Brain microvascular endothelial cell (primary cell): ENCODE results near the gene LMNA.

Experiments used
- DNase-seq: peaks from one replicate; pipeline ENCODE4 v3.0.0-alpha.2; 2020
- H3K27ac ChIP-seq: fragments of 250-450 bp; sonication (Bioruptor Pico); 2 replicates; pipeline ENCODE4 v1.5.1; 2020; ENCODE audit warnings: mild to moderate bottlenecking, moderate library complexity
- H3K27me3 ChIP-seq: fragments of 250-450 bp; sonication (Bioruptor Pico); replicated peaks from 2 replicates; pipeline ENCODE4 v1.5.1; 2020; ENCODE audit warnings: mild to moderate bottlenecking
- H3K36me3 ChIP-seq: fragments of 250-450 bp; sonication (Bioruptor Pico); replicated peaks from 2 replicates; pipeline ENCODE4 v1.5.1; 2020; ENCODE audit warnings: mild to moderate bottlenecking
- H3K4me3 ChIP-seq: 2 replicates; pipeline ENCODE4 v1.5.1; 2011; ENCODE audit warnings: low read depth, mild to moderate bottlenecking, control low read depth, low read length, moderate library complexity
- in situ Hi-C: cut with HindIII; loops from 2 replicates; pipeline ENCODE4 v1.10.0; 2017; ENCODE audit warnings: low sequenced_read_pairs, low pct_ligation_motif_present
- TF ChIP-seq, protein P1 (sequence below): IDR thresholded peaks from 2 replicates; pipeline ENCODE4 v1.5.1; 2011; ENCODE audit warnings: low read depth, mild to moderate bottlenecking, moderate library complexity, low read length, control low read depth, inconsistent platforms; ENCODE audit errors: missing control alignments

Gene LMNA

DNA sequence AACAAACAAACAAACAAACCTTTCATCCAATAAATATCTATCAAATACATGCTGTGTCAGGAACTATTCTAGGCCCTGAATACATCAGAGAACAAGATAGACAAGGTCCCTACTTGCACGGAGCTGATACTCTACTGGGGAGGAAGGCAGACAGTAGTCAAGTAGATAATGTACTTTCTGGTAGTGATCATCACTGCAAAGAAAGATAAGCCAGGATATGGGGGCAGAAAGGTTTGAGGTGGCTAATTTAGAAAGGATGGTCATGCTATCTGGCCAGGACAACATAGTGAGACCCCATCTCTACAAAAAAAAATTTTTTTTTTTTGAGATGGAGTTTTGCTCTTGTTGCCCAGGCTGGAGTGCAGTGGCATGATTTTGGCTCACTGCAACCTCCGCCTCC, 22.9 kb upstream of the LMNA start:
- Histone ChIP-seq H3K4me3 (no peak overlapping the region), H3K27ac (no peak overlapping the region), H3K36me3 (no peaks in the 10 kb centered on the region), H3K27me3 (no peaks in the 10 kb centered on the region)
- TF ChIP-seq, protein P1, sequence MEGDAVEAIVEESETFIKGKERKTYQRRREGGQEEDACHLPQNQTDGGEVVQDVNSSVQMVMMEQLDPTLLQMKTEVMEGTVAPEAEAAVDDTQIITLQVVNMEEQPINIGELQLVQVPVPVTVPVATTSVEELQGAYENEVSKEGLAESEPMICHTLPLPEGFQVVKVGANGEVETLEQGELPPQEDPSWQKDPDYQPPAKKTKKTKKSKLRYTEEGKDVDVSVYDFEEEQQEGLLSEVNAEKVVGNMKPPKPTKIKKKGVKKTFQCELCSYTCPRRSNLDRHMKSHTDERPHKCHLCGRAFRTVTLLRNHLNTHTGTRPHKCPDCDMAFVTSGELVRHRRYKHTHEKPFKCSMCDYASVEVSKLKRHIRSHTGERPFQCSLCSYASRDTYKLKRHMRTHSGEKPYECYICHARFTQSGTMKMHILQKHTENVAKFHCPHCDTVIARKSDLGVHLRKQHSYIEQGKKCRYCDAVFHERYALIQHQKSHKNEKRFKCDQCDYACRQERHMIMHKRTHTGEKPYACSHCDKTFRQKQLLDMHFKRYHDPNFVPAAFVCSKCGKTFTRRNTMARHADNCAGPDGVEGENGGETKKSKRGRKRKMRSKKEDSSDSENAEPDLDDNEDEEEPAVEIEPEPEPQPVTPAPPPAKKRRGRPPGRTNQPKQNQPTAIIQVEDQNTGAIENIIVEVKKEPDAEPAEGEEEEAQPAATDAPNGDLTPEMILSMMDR, result no peak
- no peak for DNase-seq
- in situ Hi-C loops, result no loop called here

DNA sequence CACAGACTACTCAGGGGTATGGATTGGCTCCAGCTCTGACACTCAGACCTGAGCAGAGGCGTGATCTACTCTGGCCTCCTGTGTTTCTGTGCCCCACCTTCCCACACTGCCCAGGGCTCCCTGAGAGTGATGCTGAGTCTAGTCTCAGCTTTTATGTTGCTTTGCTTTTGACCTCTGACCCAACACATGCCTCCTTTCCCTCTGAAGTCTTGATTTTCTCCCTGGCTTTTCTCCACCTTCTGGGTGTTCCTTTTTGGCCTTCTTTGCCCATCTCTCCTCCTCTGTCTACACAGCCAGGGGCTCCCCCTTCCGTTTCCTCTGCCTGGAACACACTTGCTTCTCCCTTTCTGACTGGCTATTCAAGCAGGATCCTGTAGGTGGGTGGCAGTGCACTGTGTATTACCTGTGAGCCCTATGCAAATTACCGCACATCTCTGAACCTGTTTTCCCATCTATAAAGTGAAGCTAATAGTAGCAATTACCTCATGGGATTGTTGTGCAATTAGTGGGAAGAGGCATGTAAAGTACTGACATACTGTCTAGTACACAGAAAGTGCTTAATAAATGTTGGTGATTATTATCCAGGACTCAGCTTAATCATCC, 18.5 kb upstream of the LMNA start:
- H3K27me3 ChIP-seq, result no peaks in the 10 kb centered on the region
- no peaks in the 10 kb centered on the region for H3K36me3 ChIP-seq
- TF ChIP-seq, protein P1, result no peak
- no peak for DNase-seq
- peak overlapping the region; percentile 83 for H3K27ac ChIP-seq
- in situ Hi-C loops, result no loop called here
- H3K4me3 ChIP-seq, result no peak overlapping the region

DNA sequence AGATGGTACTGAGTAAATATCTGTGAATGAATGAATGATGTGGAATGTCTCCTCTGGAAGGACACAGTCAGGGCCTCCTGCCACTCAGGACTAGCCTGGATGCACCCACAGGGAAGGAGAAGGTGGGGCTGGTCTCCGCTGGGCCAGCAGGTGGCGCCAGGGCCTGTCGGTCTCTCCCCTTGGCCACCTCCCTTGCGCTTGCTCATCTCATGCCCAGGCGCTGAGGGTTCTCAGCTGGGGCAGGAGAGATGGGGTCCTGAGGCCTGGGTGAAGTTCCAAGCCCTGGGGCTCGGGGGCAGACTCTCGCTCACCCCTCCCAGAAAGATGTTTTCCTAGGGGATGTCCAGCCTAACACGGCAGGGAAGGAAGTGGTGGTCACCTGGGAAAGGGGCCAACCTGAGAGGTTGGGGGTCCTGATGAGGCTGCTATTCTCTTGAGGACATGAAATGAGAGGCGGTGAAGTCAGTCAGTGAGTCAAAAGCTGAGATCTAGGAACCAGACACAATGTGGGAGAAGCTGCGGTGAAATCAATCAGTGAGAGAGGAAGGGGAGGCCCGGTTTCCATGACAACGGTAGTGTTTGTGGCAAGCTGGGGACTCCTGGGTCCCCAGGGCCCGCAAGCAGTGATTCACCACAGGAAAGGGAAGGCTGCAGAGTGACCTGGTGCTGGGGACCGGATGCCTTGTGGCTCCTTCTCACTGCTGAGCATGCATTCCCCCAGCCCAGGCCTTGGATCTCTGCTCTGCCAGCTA, 17.7 kb upstream of the LMNA start:
- TF ChIP-seq, protein P1, result peak; percentile 99
- peak overlapping the region; percentile 83 for H3K27ac ChIP-seq
- in situ Hi-C loops, result no loop called here
- peak; percentile 86 for DNase-seq
- no peaks in the 10 kb centered on the region for H3K27me3 ChIP-seq
- no peak overlapping the region for H3K4me3 ChIP-seq
- no peaks in the 10 kb centered on the region for H3K36me3 ChIP-seq

DNA sequence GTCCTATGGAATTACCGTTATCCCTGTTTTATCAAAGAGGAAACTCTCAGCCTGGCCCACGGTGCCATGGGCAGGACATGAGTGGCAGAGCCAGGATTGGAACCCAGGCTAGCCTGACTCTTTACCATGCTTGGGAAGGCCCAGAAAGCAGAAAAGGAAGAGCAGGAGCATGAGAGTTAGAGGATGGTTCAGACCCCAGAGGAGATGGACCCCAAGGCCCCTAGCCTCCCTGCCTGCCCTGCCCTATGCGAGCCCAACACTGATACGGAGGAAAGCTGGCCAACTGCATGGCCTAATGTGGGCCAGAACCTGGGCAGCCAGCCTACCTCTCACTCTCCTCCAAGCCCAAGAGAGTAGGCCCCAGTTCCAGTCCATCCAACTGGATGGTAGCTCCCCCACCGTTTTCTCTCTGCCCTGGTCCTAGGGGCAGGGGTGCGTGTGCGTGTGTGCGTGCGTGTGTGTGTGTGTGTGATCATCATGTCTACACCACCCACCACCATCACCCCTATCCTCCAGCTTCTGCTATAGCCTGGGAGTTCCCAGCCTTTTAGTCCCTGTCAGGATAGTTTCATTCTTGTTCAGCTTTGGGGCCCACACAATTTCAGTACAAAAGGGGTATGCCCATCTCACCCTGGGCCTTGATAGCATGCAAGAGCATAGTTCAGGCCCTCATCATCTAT, 16.9 kb upstream of the LMNA start:
- Histone ChIP-seq H3K27ac (peak overlapping the region; percentile 83), H3K27me3 (no peaks in the 10 kb centered on the region), H3K4me3 (no peak overlapping the region), H3K36me3 (no peaks in the 10 kb centered on the region)
- in situ Hi-C loops, result no loop called here
- no peak for DNase-seq
- TF ChIP-seq, protein P1, result no peak

DNA sequence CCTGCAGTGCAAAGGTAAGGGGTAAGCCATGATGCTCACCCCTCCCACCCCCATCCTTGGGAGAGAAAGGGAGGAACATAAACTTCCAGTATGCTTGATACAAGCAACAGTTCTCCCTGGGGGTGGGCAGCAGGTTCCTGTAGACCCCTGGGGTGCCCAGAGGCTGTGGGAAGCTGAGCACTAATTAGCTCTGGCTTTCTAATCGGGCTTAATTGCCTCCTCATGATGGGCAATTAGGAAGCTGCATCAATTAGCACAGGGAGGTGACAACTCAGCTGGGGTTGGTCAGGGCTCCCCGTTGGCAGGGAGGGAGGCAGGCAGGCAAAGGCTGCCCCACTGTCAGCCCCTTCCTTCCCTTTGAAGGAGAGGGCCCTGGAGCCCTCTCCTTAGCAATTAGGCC, 15.7 kb upstream of the LMNA start:
- no peaks in the 10 kb centered on the region for H3K36me3 ChIP-seq
- H3K27me3 ChIP-seq, result no peaks in the 10 kb centered on the region
- H3K27ac ChIP-seq, result no peak overlapping the region
- H3K4me3 ChIP-seq, result no peak overlapping the region
- in situ Hi-C loops, result no loop called here
- DNase-seq, result no peak
- TF ChIP-seq, protein P1, result no peak
